GM19467 (cell line): ENCODE results near the gene CREBRF.
"Not testable (repeated sequence)": the region's sequence is repeated elsewhere in the genome, so short reads cannot be mapped to it uniquely, and the experiment has no call there.

ENCODE experiments used
- ATAC-seq: cut with Tn5 transposase; IDR thresholded peaks from one replicate; pipeline ENCODE4 v1.9.1; 2021; ENCODE audit warnings: mild to moderate bottlenecking, moderate library complexity; ENCODE audit not compliant: unreplicated experiment

The CREBRF gene

GRCh38 chr5:173033923-173034322 lies 22.2 kb upstream of the CREBRF start:
- no peak for ATAC-seq

GRCh38 chr5:173035904-173036707 lies 20.0 kb upstream of the CREBRF start:
- peak; percentile 49 for ATAC-seq

- no peak for ATAC-seq
Observed at GRCh38 chr5:173039188-173039587, 17.0 kb upstream of the CREBRF start.

- no peak for ATAC-seq
Observed at GRCh38 chr5:173039964-173040363, 16.2 kb upstream of the CREBRF start.

GRCh38 chr5:173041881-173042762 lies 14.0 kb upstream of the CREBRF start:
- no peak for ATAC-seq

- ATAC-seq, result no peak
Observed at GRCh38 chr5:173042763-173043107, 13.4 kb upstream of the CREBRF start.

- ATAC-seq, result no peak
Observed at GRCh38 chr5:173045474-173045873, 10.7 kb upstream of the CREBRF start.

- ATAC-seq, result not testable (repeated sequence)
Observed at GRCh38 chr5:173047096-173047837, 8.9 kb upstream of the CREBRF start.

- ATAC-seq, result no peak
Observed at GRCh38 chr5:173047838-173048105, 8.4 kb upstream of the CREBRF start.

GRCh38 chr5:173050791-173051190 lies 5.4 kb upstream of the CREBRF start:
- no peak for ATAC-seq

GRCh38 chr5:173051746-173052145 lies 4.4 kb upstream of the CREBRF start:
- ATAC-seq, result no peak

GRCh38 chr5:173053041-173053440 lies 3.1 kb upstream of the CREBRF start:
- ATAC-seq, result no peak

GRCh38 chr5:173055042-173055721 lies 970 bp upstream of the CREBRF start:
- no peak for ATAC-seq

- ATAC-seq, result peak; percentile 3
Observed at GRCh38 chr5:173055722-173055982, 500 bp upstream of the CREBRF start.

- ATAC-seq, result peak; percentile 11
Observed at GRCh38 chr5:173056783-173057061, 570 bp downstream of the CREBRF start.

- ATAC-seq, result peak; percentile 67
Observed at GRCh38 chr5:173057062-173057924, 1.1 kb downstream of the CREBRF start.

- ATAC-seq, result no peak
Observed at GRCh38 chr5:173062141-173062540, 6.0 kb downstream of the CREBRF start.

GRCh38 chr5:173065155-173065554 lies 9.0 kb downstream of the CREBRF start:
- peak; percentile 54 for ATAC-seq

- no peak for ATAC-seq
Observed at GRCh38 chr5:173069671-173070070, 13.5 kb downstream of the CREBRF start.

GRCh38 chr5:173075137-173075843 lies 19.1 kb downstream of the CREBRF start:
- ATAC-seq, result no peak
